Neural cell (in vitro differentiated cells): Measurements from ENCODE around the gene TMEM259. TPM values are rescaled to one million over a fixed set of nuclear protein-coding genes. Genes with fewer than 3 reads are reported as not detected.

ENCODE experiments used
- H2AFZ ChIP-seq: fragments of 200-600, 300-800 bp; sonication (generic), shearing (Covaris generic); 2 replicates; pipeline ENCODE4 v1.6.0; 2014; ENCODE audit warnings: low read depth, mild to moderate bottlenecking, antibody characterized with exemption, low read length, moderate library complexity
- H3F3A ChIP-seq: fragments of 200-600 bp; shearing (Covaris generic); 2 replicates; pipeline ENCODE4 v1.6.1; 2016; ENCODE audit warnings: mild to moderate bottlenecking, moderate library complexity, mixed read lengths, antibody characterized with exemption, low read length; ENCODE audit not compliant: insufficient read depth, poor library complexity, severe bottlenecking
- H3K27ac ChIP-seq: fragments of 200-600, 300-800 bp; sonication (generic), shearing (Covaris generic); 2 replicates; pipeline ENCODE4 v1.5.1; 2014; ENCODE audit warnings: mild to moderate bottlenecking, low read length, moderate library complexity
- H3K27me3 ChIP-seq: fragments of 300-800, 200-600 bp; sonication (generic), shearing (Covaris generic); 2 replicates; pipeline ENCODE4 v1.6.0; 2014; ENCODE audit warnings: mild to moderate bottlenecking, low read depth, low read length, moderate library complexity; ENCODE audit not compliant: insufficient read depth
- H3K36me3 ChIP-seq: fragments of 300-800, 200-600 bp; sonication (generic), shearing (Covaris generic); 2 replicates; pipeline ENCODE4 v1.5.1; 2014; ENCODE audit warnings: mild to moderate bottlenecking, antibody characterized with exemption, low read length, moderate library complexity; ENCODE audit not compliant: insufficient read depth
- H3K4me2 ChIP-seq: fragments of 300-800, 200-600 bp; sonication (generic), shearing (Covaris generic); 2 replicates; pipeline ENCODE4 v1.6.0; 2014; ENCODE audit warnings: mild to moderate bottlenecking, low read length
- H3K4me3 ChIP-seq: fragments of 300-800, 200-600 bp; sonication (generic), shearing (Covaris generic); 2 replicates; pipeline ENCODE4 v1.5.1; 2014; ENCODE audit warnings: mild to moderate bottlenecking, low read length, moderate library complexity
- H3K79me2 ChIP-seq: fragments of 200-600 bp; shearing (Covaris generic); replicated peaks from 2 replicates; pipeline ENCODE4 v1.6.0; 2014; ENCODE audit warnings: mild to moderate bottlenecking, low read length, moderate library complexity; ENCODE audit not compliant: insufficient read depth
- H3K9ac ChIP-seq: fragments of 300-800, 200-600 bp; sonication (generic), shearing (Covaris generic); 2 replicates; pipeline ENCODE4 v1.6.1; 2016; ENCODE audit warnings: mild to moderate bottlenecking, low read length, mixed read lengths
- H3K9me2 ChIP-seq: fragments of 200-600 bp; shearing (Covaris generic); 2 replicates; pipeline ENCODE4 v1.6.1; 2016; ENCODE audit warnings: mild to moderate bottlenecking, low read length, mixed read lengths; ENCODE audit not compliant: insufficient read depth
- H3K9me3 ChIP-seq: fragments of 200-600, 300-800 bp; sonication (generic), shearing (Covaris generic); 2 replicates; pipeline ENCODE4 v1.6.1; 2016; ENCODE audit warnings: mild to moderate bottlenecking, mixed run types, low read length, moderate library complexity, mixed read lengths
- H4K20me1 ChIP-seq: fragments of 200-600 bp; shearing (Covaris generic); 2 replicates; pipeline ENCODE4 v1.6.1; 2016; ENCODE audit warnings: mild to moderate bottlenecking, mixed run types; ENCODE audit not compliant: insufficient read depth
- CTCF ChIP-seq: fragments of 450-650 bp; IDR thresholded peaks from 2 replicates; pipeline ENCODE4 v1.5.1; 2014; ENCODE audit warnings: antibody characterized with exemption, mild to moderate bottlenecking, moderate library complexity; ENCODE audit not compliant: poor library complexity, severe bottlenecking
- EP300 ChIP-seq: fragments of 450-650 bp; conservative IDR thresholded peaks from 2 replicates; pipeline ENCODE4 v1.6.1; 2014; ENCODE audit warnings: antibody characterized with exemption, mild to moderate bottlenecking, moderate library complexity; ENCODE audit not compliant: poor library complexity, severe bottlenecking
- EZH2 ChIP-seq: fragments of 200-600, 300-800 bp; shearing (Covaris generic), sonication (generic); IDR thresholded peaks from 2 replicates; pipeline ENCODE4 v1.6.1; 2014; ENCODE audit warnings: antibody characterized with exemption, low read length, borderline replicate concordance, mild to moderate bottlenecking; ENCODE audit not compliant: insufficient read depth, poor library complexity, severe bottlenecking
- MXI1 ChIP-seq: fragments of 450-650 bp; conservative IDR thresholded peaks from 2 replicates; pipeline ENCODE4 v1.6.1; 2014; ENCODE audit warnings: antibody characterized with exemption, mild to moderate bottlenecking; ENCODE audit not compliant: poor library complexity, severe bottlenecking
- POLR2AphosphoS5 ChIP-seq: IDR thresholded peaks from 2 replicates; pipeline ENCODE4 v1.6.1; 2012
- RAD21 ChIP-seq: fragments of 450-650 bp; conservative IDR thresholded peaks from 2 replicates; pipeline ENCODE4 v1.6.1; 2014; ENCODE audit warnings: antibody characterized with exemption, mild to moderate bottlenecking, moderate library complexity
- SMC3 ChIP-seq: fragments of 450-650 bp; conservative IDR thresholded peaks from 2 replicates; pipeline ENCODE4 v1.6.1; 2014; ENCODE audit warnings: antibody characterized with exemption, mild to moderate bottlenecking, moderate library complexity; ENCODE audit not compliant: poor library complexity
- TAF1 ChIP-seq: IDR thresholded peaks from 2 replicates; pipeline ENCODE4 v1.6.1; 2012; ENCODE audit warnings: low read depth
- polyA plus RNA-seq: library from polyadenylated mRNA; depleted of rRNA; stranded (reverse); fragments of >200 nt; gene quantifications from 2 replicates; pipeline ENCODE4 v1.2.3, GENCODE V29; 2014
- TF ChIP-seq, protein P1 (sequence below): IDR thresholded peaks from 2 replicates; pipeline ENCODE4 v1.6.1; 2012; ENCODE audit warnings: borderline replicate concordance

TMEM259 gene
- polyA plus RNA-seq, 1 donor from 2014 or later = 176 TPM

DNA sequence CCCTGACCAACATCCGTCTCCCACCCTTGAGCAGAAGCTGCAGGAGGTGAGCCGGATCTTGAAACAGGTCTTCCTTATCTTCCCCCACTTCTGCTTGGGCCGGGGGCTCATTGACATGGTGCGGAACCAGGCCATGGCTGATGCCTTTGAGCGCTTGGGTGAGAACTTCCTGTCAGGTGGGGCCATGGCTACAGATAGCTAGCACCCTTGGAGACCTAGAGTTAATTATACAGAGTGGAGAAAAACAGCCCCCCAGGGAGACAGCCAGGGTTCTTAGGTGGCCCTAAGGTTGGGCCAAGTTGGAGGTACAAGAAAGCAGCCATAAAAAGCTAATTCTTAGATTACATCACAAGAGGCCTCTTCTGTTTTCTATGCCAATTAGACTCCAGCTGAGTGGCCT lies 37.2 kb upstream of the TMEM259 start:
- H3K4me2 ChIP-seq = no peak overlapping the region
- H3K9me2 ChIP-seq = no peaks in the 10 kb centered on the region
- H3K9me3 ChIP-seq = peaks cover 28% of the 10 kb centered on the region
- TF ChIP-seq TAF1 (no peak), EZH2 (no peak), POLR2AphosphoS5 (no peak), EP300 (no peak), RAD21 (no peak), MXI1 (no peak), SMC3 (no peak), CTCF (no peak)
- TF ChIP-seq, protein P1, sequence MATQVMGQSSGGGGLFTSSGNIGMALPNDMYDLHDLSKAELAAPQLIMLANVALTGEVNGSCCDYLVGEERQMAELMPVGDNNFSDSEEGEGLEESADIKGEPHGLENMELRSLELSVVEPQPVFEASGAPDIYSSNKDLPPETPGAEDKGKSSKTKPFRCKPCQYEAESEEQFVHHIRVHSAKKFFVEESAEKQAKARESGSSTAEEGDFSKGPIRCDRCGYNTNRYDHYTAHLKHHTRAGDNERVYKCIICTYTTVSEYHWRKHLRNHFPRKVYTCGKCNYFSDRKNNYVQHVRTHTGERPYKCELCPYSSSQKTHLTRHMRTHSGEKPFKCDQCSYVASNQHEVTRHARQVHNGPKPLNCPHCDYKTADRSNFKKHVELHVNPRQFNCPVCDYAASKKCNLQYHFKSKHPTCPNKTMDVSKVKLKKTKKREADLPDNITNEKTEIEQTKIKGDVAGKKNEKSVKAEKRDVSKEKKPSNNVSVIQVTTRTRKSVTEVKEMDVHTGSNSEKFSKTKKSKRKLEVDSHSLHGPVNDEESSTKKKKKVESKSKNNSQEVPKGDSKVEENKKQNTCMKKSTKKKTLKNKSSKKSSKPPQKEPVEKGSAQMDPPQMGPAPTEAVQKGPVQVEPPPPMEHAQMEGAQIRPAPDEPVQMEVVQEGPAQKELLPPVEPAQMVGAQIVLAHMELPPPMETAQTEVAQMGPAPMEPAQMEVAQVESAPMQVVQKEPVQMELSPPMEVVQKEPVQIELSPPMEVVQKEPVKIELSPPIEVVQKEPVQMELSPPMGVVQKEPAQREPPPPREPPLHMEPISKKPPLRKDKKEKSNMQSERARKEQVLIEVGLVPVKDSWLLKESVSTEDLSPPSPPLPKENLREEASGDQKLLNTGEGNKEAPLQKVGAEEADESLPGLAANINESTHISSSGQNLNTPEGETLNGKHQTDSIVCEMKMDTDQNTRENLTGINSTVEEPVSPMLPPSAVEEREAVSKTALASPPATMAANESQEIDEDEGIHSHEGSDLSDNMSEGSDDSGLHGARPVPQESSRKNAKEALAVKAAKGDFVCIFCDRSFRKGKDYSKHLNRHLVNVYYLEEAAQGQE = no peak
- no peaks in the 10 kb centered on the region for H3K27me3 ChIP-seq
- H3F3A ChIP-seq = no peaks in the 10 kb centered on the region
- no peaks in the 10 kb centered on the region for H4K20me1 ChIP-seq
- no peaks in the 10 kb centered on the region for H3K79me2 ChIP-seq
- H3K27ac ChIP-seq = no peak overlapping the region
- no peak overlapping the region for H3K9ac ChIP-seq
- peaks cover 12% of the 10 kb centered on the region for H3K36me3 ChIP-seq
- no peak overlapping the region for H3K4me3 ChIP-seq
- no peak overlapping the region for H2AFZ ChIP-seq

DNA sequence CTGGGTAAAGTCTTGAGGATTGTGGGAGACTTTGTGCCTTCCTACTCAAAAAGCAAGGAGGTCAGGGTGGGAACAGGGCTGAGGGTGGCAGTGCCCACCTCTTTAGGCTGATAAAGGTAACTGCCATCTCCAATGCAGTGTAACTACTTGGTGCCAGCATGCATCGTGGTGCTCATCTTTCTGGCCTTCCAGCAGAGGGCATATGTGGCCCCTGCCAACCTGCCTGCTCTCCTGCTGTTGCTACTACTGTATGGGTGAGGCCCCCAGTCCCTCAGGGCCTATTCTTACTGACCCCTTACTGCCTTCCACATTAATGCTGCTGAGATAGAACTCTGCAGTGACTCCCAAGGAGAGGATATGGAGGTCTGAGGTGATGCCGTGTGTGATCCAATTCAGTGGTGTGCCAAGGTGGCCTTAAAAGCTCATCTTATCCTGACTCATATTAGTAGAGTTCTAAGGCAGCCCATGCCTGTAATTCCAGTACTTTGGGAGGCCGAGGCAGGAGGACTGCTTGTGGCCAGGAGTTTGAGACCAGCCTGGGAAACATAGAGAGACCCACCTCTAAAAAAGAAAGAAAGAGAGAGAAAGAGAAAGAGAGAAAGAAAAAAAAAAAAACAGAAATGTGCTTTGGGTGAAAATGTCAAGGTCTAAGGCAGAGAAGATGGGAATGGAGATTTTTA lies 36.4 kb upstream of the TMEM259 start:
- Histone ChIP-seq H3K4me3 (no peak overlapping the region), H4K20me1 (no peaks in the 10 kb centered on the region), H3K36me3 (peaks cover 12% of the 10 kb centered on the region), H3K27me3 (no peaks in the 10 kb centered on the region), H3K9me2 (no peaks in the 10 kb centered on the region), H3K27ac (no peak overlapping the region), H3K9ac (no peak overlapping the region), H3F3A (no peaks in the 10 kb centered on the region), H2AFZ (no peak overlapping the region), H3K9me3 (peaks cover 28% of the 10 kb centered on the region), H3K4me2 (no peak overlapping the region), H3K79me2 (no peaks in the 10 kb centered on the region)
- TF ChIP-seq MXI1 (no peak), SMC3 (no peak), TAF1 (no peak), EP300 (no peak), CTCF (no peak), EZH2 (no peak), RAD21 (no peak), POLR2AphosphoS5 (no peak)
- TF ChIP-seq, protein P1 = no peak
